Left ventricle myocardium inferior (tissue), 1 donor: ENCODE measurements around the gene GZMA. TPM values are rescaled to one million over a fixed set of nuclear protein-coding genes. Genes with fewer than 3 reads are reported as not detected.

Experiments
- DNase-seq: peaks from one replicate; pipeline ENCODE4 v3.0.0-alpha.2; 2020
- H3K27ac ChIP-seq: fragments of 200-600 bp; replicated peaks from 2 replicates; pipeline ENCODE4 v1.8.0; 2021
- H3K27me3 ChIP-seq: fragments of 200-600 bp; 2 replicates; pipeline ENCODE4 v1.8.0; 2021; ENCODE audit warnings: low read depth
- H3K36me3 ChIP-seq: fragments of 200-600 bp; 2 replicates; pipeline ENCODE4 v1.8.0; 2021
- H3K4me1 ChIP-seq: fragments of 200-600 bp; 2 replicates; pipeline ENCODE4 v1.8.0; 2021
- H3K4me3 ChIP-seq: fragments of 200-600 bp; 2 replicates; pipeline ENCODE4 v1.8.0; 2021; ENCODE audit warnings: mild to moderate bottlenecking, moderate library complexity
- H3K9me3 ChIP-seq: fragments of 200-600 bp; replicated peaks from 2 replicates; pipeline ENCODE4 v1.8.0; 2021
- intact Hi-C: fragments of 100-400 bp; cut with micrococcal nuclease; formaldehyde crosslinking; loops from one replicate; pipeline ENCODE4 v1.11.0; 2022
- total RNA-seq: library from RNA; stranded (reverse); fragmentation: NEBNext Ultra II Directional; extraction: Animal tissue kit (Norgen Biotek cat#: 25700); gene quantifications from one replicate; pipeline ENCODE4 v1.2.1, GENCODE V29; 2021
- TF ChIP-seq, protein P1 (sequence below): fragments of 200-600 bp; IDR thresholded peaks from 2 replicates; pipeline ENCODE4 v1.8.0; 2021; ENCODE audit warnings: antibody characterized with exemption, mild to moderate bottlenecking, borderline replicate concordance
- donor health status: DM: no; HTN: yes; CAD: no; lungs with severe emphysema.

The GZMA gene
- total RNA-seq, 1 donor from 2014 or later = 1.5 TPM

- intact Hi-C loops = loop anchor here (10.0 kb wide), 1 partner anchor 197 kb away; no protein-coding TSS in a partner anchor
- Histone ChIP-seq H3K27me3 (peaks cover 69% of the 10 kb centered on the region), H3K36me3 (no peaks in the 10 kb centered on the region), H3K9me3 (no peaks in the 10 kb centered on the region), H3K27ac (no peak overlapping the region), H3K4me3 (no peak overlapping the region), H3K4me1 (peaks cover 5% of the 10 kb centered on the region)
- no peak for DNase-seq
- TF ChIP-seq, protein P1, sequence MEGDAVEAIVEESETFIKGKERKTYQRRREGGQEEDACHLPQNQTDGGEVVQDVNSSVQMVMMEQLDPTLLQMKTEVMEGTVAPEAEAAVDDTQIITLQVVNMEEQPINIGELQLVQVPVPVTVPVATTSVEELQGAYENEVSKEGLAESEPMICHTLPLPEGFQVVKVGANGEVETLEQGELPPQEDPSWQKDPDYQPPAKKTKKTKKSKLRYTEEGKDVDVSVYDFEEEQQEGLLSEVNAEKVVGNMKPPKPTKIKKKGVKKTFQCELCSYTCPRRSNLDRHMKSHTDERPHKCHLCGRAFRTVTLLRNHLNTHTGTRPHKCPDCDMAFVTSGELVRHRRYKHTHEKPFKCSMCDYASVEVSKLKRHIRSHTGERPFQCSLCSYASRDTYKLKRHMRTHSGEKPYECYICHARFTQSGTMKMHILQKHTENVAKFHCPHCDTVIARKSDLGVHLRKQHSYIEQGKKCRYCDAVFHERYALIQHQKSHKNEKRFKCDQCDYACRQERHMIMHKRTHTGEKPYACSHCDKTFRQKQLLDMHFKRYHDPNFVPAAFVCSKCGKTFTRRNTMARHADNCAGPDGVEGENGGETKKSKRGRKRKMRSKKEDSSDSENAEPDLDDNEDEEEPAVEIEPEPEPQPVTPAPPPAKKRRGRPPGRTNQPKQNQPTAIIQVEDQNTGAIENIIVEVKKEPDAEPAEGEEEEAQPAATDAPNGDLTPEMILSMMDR = no peak
These were observed 39.7 kb downstream of the GZMA start for GRCh38 chr5:55141945-55142690.

DNA sequence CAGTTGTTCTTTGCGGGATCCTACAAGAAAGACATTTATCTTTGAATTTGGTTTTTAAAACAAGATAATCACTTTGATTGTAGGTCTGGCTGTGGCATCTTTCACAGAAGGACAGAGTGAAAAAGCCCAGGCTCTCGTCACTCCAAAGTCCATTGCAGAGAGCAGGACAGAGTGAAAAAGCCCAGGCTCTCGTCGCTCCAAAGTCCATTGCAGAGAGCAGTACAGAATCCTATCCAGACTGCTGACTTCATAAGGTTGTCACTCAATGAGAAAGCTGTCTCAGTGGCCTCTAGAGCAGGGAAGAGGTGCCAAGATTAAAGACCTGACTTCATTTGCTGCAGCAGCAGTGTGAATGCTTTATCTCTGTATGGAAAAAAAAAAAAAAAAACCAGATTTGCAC is 41.2 kb downstream of the GZMA start:
- TF ChIP-seq, protein P1 = no peak
- Histone ChIP-seq H3K27ac (no peak overlapping the region), H3K27me3 (peaks cover 63% of the 10 kb centered on the region), H3K4me1 (peaks cover 5% of the 10 kb centered on the region), H3K9me3 (no peaks in the 10 kb centered on the region), H3K4me3 (no peak overlapping the region), H3K36me3 (no peaks in the 10 kb centered on the region)
- no peak for DNase-seq
- intact Hi-C loops = loop anchor here (10.0 kb wide), 1 partner anchor 199 kb away; no protein-coding TSS in a partner anchor

- DNase-seq = no peak
- Histone ChIP-seq H3K4me3 (no peak overlapping the region), H3K4me1 (peaks cover 5% of the 10 kb centered on the region), H3K9me3 (no peaks in the 10 kb centered on the region), H3K36me3 (no peaks in the 10 kb centered on the region), H3K27me3 (peaks cover 75% of the 10 kb centered on the region), H3K27ac (no peak overlapping the region)
- intact Hi-C loops = loop anchor here (5.0 to 10.0 kb wide), 2 partner anchors 201 to 239 kb away; no protein-coding TSS in a partner anchor
- TF ChIP-seq, protein P1 = no peak
These were observed 43.6 kb downstream of the GZMA start for GRCh38 chr5:55146080-55146479.

DNA sequence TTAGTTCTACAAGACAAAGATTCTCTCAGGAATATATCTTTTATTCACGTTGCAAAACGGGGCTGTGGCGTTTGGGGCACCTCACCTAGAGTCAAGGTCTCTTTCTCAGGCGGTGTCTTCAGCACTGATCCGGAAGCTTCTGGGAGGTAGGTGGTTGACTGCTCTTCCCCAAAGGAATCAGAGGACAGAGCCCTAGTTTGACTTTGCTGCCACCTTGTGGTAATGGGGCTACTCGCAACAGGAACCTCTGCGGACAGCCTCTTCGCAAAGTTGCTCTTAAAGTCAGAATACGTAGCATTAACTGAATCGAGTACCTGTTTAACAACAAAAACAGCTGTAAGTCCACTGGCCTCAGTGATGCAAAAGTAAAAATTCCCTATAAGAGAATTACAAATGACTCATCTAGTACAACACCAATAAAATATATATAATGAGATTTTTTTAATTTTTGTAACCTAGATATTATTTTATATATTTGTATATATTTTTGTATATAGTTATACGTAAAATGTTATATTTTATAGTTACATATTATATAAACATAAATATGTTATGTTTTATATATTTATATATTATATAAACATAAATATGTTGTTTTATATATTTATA is 44.2 kb downstream of the GZMA start:
- Histone ChIP-seq H3K27me3 (peaks cover 75% of the 10 kb centered on the region), H3K36me3 (no peaks in the 10 kb centered on the region), H3K9me3 (no peaks in the 10 kb centered on the region), H3K4me3 (no peak overlapping the region), H3K27ac (no peak overlapping the region), H3K4me1 (peaks cover 5% of the 10 kb centered on the region)
- intact Hi-C loops = loop anchor here (5.0 to 10.0 kb wide), 2 partner anchors 202 to 239 kb away; no protein-coding TSS in a partner anchor
- DNase-seq = peak; percentile 62
- TF ChIP-seq, protein P1 = peak; percentile 96

DNA sequence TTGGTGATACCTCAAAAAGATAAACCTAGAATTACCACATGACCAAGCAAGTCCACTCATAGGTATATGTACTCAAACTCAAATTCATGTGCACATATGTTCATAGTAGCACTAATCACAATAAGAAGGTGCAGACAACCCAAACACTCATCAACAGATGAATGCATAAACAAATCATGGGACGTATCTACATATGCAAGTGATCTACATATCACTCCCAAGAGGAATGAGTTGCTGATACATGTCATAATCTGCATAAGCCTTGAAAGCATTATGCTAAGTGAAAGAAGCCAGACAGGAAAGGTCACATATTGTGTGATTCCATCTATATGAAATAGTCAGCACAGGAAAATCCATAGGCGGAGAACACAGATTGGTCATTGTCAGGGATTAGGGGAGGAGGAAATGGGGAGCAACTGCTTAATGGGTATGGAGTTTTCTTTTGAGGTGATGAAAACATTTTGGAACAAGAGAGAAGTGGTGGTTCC is 46.9 kb downstream of the GZMA start:
- no peak overlapping the region for H3K4me3 ChIP-seq
- no peaks in the 10 kb centered on the region for H3K9me3 ChIP-seq
- no peak overlapping the region for H3K27ac ChIP-seq
- H3K36me3 ChIP-seq = no peaks in the 10 kb centered on the region
- H3K4me1 ChIP-seq = peaks cover 5% of the 10 kb centered on the region
- TF ChIP-seq, protein P1 = no peak
- intact Hi-C loops = loop anchor here (5.0 to 10.0 kb wide), 2 partner anchors 205 to 242 kb away; no protein-coding TSS in a partner anchor
- peaks cover 68% of the 10 kb centered on the region for H3K27me3 ChIP-seq
- DNase-seq = no peak
